Pancreas (tissue), 10 donors: ENCODE measurements around the gene BDP1. TPM values are rescaled to one million over a fixed set of nuclear protein-coding genes. Genes with fewer than 3 reads are reported as not detected.
"Not testable (repeated sequence)": the region's sequence is repeated elsewhere in the genome, so short reads cannot be mapped to it uniquely, and the experiment has no call there.

Experiments
- ATAC-seq, 4 donors: fragments of 200-7000 bp; cut with Tn5 transposase; one replicate each; pipeline versions ENCODE4 v1.8.0 to v1.9.1; 2020; ENCODE audit warnings: mild to moderate bottlenecking in 4 of 4, moderate library complexity in 4 of 4
- DNase-seq, 6 donors: peaks; one replicate each; pipeline ENCODE4 v3.0.0-alpha.2; 2020
- FAIRE-seq: peaks from 2 replicates; lab custom pipeline; 2012; peaks lifted over from hg19 to GRCh38; lab: Jason Lieb, UNC
- H3K27ac ChIP-seq, 4 donors: fragments of 200-600 bp; sonication (generic); 1 replicate in 3 of 4; 2 replicates in 1 of 4; pipeline versions ENCODE4 v1.5.0 to v1.8.0; 2020
- H3K27me3 ChIP-seq, 4 donors: fragments of 200-600 bp; one replicate each; pipeline ENCODE4 v1.8.0; 2021
- H3K36me3 ChIP-seq, 3 donors: fragments of 200-600 bp; sonication (generic) in 1 of 3; one replicate each; pipeline versions ENCODE4 v1.5.0 to v1.8.0; 2020 to 2021
- H3K4me1 ChIP-seq, 3 donors: fragments of 200-600 bp; one replicate each; pipeline ENCODE4 v1.8.0; 2021
- H3K4me3 ChIP-seq, 4 donors: fragments of 200-600 bp; sonication (generic) in 2 of 4; one replicate each; pipeline versions ENCODE4 v1.5.0 to v1.8.0; 2020 to 2021
- H3K9me3 ChIP-seq, 4 donors: fragments of 200-600 bp; one replicate each; pipeline ENCODE4 v1.8.0; 2021
- WGBS, 2 donors: extraction: QIAGEN DNeasy Blood & Tissue Kit; methylation state at CpG; one replicate each; pipeline ENCODE4 v1.1.7; 2013; 5-methylcytosine and 5-hydroxymethylcytosine counted together
- intact Hi-C, 3 donors: fragments of 100-400 bp; cut with DNase I; formaldehyde crosslinking; loops; one replicate each; pipeline versions ENCODE4 v1.11.1 to v1.14.2; 2022
- polyA plus RNA-seq, 2 donors: library from polyadenylated mRNA; stranded (reverse); fragments of 200-250 nt; gene quantifications; one replicate each; pipeline ENCODE4 v1.2.3, GENCODE V29; 2013
- total RNA-seq, 6 donors: library from RNA; stranded (reverse); fragmentation: NEBNext Ultra II Directional in 4 of 6; extraction: Animal tissue kit (Norgen Biotek cat#: 25700) in 4 of 6; gene quantifications; one replicate each; pipeline versions ENCODE4 v1.2.1 to v1.2.4, GENCODE V29; 2021 to 2023
- TF ChIP-seq, protein P1 (sequence below), 4 donors: fragments of 200-600 bp; sonication (generic) in 3 of 4; IDR thresholded peaks; one replicate each; pipeline versions ENCODE4 v1.5.0 to v1.8.0; 2021; ENCODE audit warnings: antibody characterized with exemption in 4 of 4
- donor health status: healthy with polysubstance abuse.
- donor health status: DM: no; HTN: no; CAD: no; lungs with moderate emphysema.
- donor health status: DM: no; HTN: no; CAD: no.
- donor health status: control.
- donor health status: control.
- donor health status: Bipolar disorder and iron deficiency.
- donor health status: DM: yes; HTN: yes; CAD: no.
- donor health status: DM: no; HTN: no; CAD: no.
- donor health status: DM: no; HTN: no; CAD: no.
- donor health status: DM: yes; HTN: yes; CAD: no.

Gene BDP1, protein sequence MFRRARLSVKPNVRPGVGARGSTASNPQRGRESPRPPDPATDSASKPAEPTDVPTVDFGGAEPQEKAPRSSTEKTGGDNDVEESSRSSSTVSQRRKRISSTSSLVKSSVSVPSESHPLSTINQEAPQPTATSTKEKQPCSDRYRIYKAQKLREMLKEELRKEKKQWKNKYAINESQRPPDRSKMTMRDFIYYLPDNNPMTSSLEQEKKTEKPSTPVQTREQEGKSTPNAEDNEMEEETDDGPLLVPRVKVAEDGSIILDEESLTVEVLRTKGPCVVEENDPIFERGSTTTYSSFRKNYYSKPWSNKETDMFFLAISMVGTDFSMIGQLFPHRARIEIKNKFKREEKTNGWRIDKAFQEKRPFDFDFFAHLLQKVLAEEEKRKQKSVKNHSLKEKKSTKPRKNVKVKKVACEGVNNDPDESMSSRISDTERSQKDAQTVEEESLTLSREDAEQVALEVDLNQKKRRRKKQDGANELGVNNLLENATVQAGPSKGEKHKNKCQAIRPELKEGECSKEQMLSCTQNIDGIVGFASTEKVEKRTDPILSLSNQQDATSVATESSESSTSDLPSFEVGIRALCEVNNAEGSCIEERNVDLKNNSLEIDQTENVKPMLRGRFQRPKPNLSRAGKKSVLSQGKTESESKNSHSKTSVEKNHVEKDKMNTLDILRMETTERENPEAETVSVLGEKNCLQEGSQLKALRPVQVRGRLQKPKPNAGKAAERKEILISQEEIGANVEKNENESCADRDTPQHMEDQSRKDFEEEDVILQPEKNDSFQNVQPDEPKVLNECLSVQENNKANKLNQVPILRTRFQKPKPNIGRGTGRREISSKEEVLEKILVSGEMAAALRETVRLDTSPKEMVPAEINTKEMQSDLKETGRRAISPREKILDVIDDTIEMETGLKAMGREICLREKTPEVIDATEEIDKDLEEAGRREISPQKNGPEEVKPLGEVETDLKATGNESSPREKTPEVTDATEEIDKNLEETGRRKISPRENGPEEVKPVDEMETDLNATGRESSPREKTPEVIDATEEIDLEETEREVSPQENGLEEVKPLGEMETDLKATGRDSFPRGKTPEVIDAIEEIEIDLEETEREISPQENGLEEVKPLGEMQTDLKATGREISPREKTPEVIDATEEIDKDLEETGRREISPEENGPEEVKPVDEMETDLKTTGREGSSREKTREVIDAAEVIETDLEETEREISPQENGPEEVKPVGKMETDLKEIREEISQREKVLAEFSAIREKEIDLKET (N-terminal part only)
- total RNA-seq (10 to 100 TPM in 2 of 6 donors, 1 to 10 TPM in 4; 7.4 to 13.7 (median 8.6) TPM), polyA plus RNA-seq (1 to 10 TPM; 7.0 to 8.0 TPM)

DNA sequence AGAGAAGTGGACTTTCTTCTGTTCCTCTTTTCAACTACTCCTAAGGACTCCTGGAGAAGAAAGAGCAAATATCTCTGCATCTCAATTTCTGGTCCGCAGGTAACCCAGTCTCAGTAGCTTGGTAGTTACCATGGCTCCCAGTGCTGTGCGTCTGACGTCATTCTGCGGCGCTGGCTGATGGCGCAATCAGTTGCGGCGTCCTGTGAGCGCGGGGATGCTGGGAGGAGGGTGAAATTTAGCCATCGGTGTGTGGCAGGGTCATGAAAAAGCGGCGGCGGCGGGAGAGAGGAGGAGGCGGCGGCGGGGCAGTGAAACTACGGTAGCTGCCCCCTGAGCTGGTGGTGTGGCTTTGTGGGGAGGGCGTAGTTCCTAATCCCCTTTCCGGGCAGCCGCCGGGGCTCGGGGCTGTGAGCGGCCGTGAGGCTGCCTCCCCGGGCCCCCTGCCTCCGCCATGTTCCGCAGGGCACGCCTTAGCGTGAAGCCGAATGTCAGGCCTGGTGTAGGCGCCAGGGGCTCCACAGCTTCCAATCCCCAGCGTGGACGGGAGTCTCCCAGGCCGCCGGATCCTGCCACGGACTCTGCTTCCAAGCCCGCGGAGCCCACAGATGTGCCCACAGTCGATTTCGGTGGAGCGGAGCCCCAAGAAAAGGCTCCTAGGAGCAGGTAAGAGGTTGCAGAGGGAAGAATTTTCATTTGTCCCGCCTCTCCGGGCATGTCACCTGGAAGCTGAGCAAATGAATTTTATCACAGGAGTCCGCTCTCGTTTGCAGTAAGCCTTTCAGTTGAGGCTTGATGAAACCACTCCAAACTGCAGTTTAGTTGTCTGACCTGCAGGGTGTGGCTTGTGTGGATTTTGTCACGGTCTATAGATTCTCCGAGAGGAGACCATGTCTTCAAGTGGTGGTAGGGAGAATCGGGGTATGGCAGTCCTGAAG, at the start of gene BDP1:
BDP1 (plus strand) TSS at position 225 of the 935 bp plus-strand sequence; CDS start at position 452, 227 bp downstream.
- Histone ChIP-seq H3K4me3 (peak within 1 kb of the TSS; percentile 42 to 99 (median 74)), H3K4me1 (peaks cover 13 to 20% (median 20%) of the 10 kb centered on the region in 3 donors), H3K27me3 (no peaks in the 10 kb centered on the region), H3K27ac (peak within 1 kb of the TSS; percentile 87 to 93 (median 92)), H3K9me3 (no peaks in the 10 kb centered on the region), H3K36me3 (peaks cover 0 to 14% (median 10%) of the 10 kb centered on the region in 3 donors)
- intact Hi-C loops = no loop called here
- peak; percentile 80 for FAIRE-seq
- DNase-seq = peak; percentile 94 to 98 (median 97)
- ATAC-seq = peak; percentile 95 to 98 (median 98)
- WGBS, 2 donors = 0 to 1% methylated on average over 43 to 50 of the region's 50 CpGs
- TF ChIP-seq, protein P1, sequence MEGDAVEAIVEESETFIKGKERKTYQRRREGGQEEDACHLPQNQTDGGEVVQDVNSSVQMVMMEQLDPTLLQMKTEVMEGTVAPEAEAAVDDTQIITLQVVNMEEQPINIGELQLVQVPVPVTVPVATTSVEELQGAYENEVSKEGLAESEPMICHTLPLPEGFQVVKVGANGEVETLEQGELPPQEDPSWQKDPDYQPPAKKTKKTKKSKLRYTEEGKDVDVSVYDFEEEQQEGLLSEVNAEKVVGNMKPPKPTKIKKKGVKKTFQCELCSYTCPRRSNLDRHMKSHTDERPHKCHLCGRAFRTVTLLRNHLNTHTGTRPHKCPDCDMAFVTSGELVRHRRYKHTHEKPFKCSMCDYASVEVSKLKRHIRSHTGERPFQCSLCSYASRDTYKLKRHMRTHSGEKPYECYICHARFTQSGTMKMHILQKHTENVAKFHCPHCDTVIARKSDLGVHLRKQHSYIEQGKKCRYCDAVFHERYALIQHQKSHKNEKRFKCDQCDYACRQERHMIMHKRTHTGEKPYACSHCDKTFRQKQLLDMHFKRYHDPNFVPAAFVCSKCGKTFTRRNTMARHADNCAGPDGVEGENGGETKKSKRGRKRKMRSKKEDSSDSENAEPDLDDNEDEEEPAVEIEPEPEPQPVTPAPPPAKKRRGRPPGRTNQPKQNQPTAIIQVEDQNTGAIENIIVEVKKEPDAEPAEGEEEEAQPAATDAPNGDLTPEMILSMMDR (IDR thresholded peaks at IDR 0.05) = peak in 2 of 4 donors; percentile 10 to 11

DNA sequence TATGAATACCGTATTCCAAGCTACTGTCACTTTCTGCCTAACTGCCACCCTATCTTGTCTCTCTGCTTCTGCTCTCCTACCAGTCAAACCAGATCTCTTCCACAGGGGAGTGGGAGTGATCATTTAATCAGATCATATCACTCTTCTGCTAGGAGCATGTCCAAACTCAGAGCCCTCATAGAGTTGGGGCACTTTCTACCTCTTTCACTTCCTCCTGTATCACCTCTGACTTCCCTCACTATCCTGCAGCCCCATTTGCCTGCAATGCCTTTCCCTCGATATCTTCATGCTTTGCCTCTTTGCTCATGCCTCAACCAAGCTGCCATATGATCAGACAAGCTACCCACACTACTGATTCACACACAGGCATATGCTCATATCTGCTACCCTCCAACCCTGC, 45.4 kb upstream of the BDP1 start:
- intact Hi-C loops, H3K27ac ChIP-seq, H3K4me1 ChIP-seq, FAIRE-seq, H3K4me3 ChIP-seq, H3K36me3 ChIP-seq, H3K27me3 ChIP-seq, H3K9me3 ChIP-seq, DNase-seq: not testable (repeated sequence)
- WGBS, 2 donors = 58 to 59% methylated on average over 2 of the region's 2 CpGs
- ATAC-seq = peak in 1 of 4 donors; percentile 37

DNA sequence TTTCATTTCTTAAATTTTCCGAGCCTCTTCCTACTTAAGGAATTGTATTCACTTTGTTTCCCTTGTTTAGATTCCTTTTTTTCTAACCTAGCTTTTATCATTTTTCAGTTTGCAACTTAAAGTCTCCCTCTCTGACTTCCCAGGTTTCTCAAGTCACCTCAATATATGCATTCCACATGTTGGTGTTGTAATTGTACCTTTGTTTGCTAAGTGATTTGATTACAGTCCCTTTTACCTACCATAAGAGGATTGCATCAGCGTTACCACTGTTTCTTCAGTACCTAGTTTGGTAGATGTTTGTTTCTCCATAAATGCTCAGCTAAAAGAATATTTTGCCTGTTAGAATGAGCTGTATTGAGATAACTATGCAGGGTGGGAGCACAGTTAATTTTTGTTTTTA, 39.8 kb upstream of the BDP1 start:
- 82 to 83% methylated on average over 1 of the region's 2 CpGs for WGBS, 2 donors
- not testable (repeated sequence) for FAIRE-seq, ATAC-seq

DNA sequence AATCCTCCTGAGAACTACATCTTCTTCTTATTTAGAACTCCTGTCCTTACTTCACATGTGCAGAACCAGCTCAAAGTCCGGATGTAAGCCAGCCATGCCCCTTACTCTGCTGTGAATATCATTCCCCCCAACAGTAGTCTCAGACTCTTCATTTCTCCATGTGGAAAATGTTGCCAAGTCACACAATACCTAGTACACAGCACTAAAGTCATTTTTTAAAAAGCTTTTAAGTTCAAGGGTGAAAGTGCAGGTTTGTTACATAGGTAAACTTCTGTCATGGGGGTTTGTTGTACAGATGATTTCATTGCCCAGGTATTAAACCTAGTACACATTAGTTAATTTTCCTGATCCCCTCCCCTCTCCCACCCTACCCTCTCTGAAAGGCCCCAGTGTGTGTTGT, 37.4 kb upstream of the BDP1 start:
- 85 to 92% methylated on average over 1 of the region's 1 CpG for WGBS, 2 donors
- H3K4me3 ChIP-seq, ATAC-seq, FAIRE-seq, DNase-seq, intact Hi-C loops, H3K4me1 ChIP-seq, H3K27ac ChIP-seq, H3K27me3 ChIP-seq, H3K9me3 ChIP-seq, H3K36me3 ChIP-seq: not testable (repeated sequence)

More for the DNA sequence above, 39.8 kb upstream of the BDP1 start:
- intact Hi-C loops, H3K27ac ChIP-seq, H3K4me3 ChIP-seq, H3K36me3 ChIP-seq, H3K27me3 ChIP-seq, DNase-seq, H3K9me3 ChIP-seq, H3K4me1 ChIP-seq: not testable (repeated sequence)

DNA sequence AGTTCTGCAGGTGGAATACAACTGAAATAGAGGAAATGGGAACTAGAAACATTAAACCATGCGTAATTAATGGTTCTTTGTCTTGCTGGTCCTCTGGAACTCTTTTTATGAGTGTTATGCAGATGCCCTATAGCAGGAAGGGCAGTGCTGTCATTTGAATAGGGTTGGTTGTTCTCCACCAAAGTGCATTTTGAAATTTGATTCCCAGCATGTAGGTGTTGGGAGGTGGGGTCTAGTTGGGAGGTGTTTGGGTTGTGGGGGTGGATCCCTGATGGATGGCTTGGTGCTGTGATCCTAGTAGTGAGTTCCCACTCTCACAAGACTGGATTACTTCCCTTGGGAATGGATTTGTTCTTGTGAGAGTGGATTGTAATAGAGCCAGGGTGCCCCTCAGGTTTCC, 34.2 kb upstream of the BDP1 start:
- intact Hi-C loops, FAIRE-seq, DNase-seq, ATAC-seq, H3K27ac ChIP-seq, H3K4me1 ChIP-seq, H3K9me3 ChIP-seq, H3K27me3 ChIP-seq, H3K4me3 ChIP-seq, H3K36me3 ChIP-seq: not testable (repeated sequence)
- WGBS, 2 donors = 48 to 70% methylated on average over 1 of the region's 1 CpG

DNA sequence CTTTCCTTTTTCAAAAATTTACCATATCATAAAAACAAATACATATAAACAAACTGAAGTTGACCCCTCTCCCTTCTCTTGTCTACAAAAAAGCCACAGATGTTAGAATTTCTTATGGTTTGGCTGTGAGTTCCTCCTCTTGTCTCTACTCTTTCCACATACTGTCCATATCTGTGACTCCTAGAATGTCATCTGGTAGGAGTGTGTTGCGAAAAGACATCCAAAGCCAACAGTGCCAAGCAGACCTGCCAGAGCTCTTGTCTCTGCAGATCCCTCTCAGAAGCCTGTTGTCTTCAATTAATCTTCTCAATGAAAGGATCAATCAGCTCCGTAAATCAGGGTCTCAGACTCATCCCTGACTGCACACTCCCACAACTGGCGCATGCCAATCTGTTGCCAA, 31.6 kb upstream of the BDP1 start:
- DNase-seq, H3K4me1 ChIP-seq, H3K27me3 ChIP-seq, FAIRE-seq, ATAC-seq, H3K36me3 ChIP-seq, H3K27ac ChIP-seq, H3K4me3 ChIP-seq, intact Hi-C loops, H3K9me3 ChIP-seq: not testable (repeated sequence)
- WGBS, 2 donors = 81 to 83% methylated on average over 3 of the region's 3 CpGs

DNA sequence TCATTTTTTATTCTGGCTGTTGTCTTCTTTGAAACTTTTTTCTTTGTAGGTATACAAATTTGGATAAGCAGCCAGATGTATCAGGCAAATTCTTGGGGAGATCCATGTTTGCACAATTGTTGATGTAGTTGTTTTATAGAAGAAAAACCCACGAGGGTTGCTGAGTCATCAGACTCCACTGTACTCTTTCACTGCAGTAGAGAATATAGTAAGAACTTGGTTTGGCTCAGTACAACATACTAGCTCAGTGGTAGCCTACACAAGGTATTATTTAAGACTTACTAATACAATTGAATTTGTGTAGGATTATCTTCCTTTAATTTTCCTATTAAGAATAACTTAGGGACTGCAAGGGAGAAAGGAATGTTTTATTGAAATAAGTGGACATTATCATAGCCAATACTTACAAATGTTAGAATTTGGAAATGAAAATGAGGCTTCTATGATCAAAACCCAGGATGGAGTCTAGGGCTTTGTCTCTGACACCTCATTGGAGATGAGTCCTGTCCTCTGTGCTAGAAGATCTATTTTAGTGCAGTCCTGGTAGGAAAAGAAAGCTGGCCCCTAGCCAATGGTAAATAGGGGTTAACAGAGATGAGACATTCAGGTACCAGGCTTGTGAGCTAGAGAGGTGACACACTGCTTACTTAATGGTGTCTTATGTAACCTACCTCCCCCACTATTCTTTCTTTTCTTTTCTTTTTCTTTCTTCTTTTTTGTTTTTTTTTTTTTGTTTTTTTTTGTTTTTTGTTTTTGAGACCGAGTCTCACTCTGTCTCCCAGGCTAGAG, 28.6 kb upstream of the BDP1 start:
- H3K4me1 ChIP-seq, intact Hi-C loops, H3K36me3 ChIP-seq, FAIRE-seq, H3K27ac ChIP-seq, H3K9me3 ChIP-seq, DNase-seq, H3K27me3 ChIP-seq, H3K4me3 ChIP-seq, ATAC-seq: not testable (repeated sequence)
- WGBS, 2 donors = 49 to 60% methylated on average over 2 of the region's 2 CpGs

DNA sequence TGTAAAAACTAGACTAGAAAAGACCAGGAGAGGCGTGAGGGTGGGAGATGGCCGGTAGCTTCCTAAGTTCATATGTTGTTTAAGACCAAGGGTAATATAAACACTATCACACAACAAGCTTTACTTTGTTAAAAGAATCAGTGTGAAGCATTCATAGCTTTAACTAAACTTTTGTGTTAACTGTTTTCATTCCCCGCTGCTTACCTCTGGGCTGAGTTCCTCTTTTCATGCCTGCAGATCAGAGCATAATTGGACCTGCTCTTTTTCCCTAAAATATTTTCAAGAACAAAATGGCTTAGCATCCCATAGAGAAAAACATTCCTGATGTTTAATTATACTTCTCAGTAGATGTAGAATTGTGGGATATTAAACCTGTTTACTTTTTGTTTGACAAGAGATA, 23.0 kb upstream of the BDP1 start:
- DNase-seq, H3K4me3 ChIP-seq, FAIRE-seq, ATAC-seq, H3K36me3 ChIP-seq, H3K27ac ChIP-seq, H3K4me1 ChIP-seq, intact Hi-C loops, H3K27me3 ChIP-seq, H3K9me3 ChIP-seq: not testable (repeated sequence)
- WGBS, 2 donors = 83 to 97% methylated on average over 3 of the region's 3 CpGs

DNA sequence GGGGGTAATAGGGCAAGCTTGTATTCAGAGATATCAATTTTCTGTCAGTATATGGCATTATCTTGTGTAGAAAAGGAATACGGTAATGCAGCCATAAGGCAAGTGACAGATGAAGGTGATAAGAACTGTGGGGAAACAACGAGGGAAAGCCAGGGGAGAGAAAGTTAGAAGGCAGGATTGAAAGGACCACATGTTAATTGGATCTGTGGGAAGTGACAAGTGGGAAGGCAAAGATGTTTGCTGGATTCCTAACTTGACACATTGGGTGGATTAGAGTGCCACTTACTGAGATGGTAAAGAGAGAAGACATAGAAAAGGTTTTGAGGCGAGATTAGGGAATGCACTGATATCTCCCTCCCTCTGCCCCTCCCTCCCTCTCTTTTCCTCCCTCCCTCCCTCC, 20.6 kb upstream of the BDP1 start:
- H3K27ac ChIP-seq, H3K36me3 ChIP-seq, H3K27me3 ChIP-seq, DNase-seq, intact Hi-C loops, H3K4me1 ChIP-seq, H3K4me3 ChIP-seq, H3K9me3 ChIP-seq, FAIRE-seq, ATAC-seq: not testable (repeated sequence)
- WGBS, 2 donors = 22 to 27% methylated on average over 3 of the region's 3 CpGs
